Measurements from ENCODE around the gene ANKMY1.

ANKMY1 gene

GRCh38 chr2:240469740-240470139 lies 88.0 kb downstream of the ANKMY1 start:
- no peak for DNase-seq

GRCh38 chr2:240469239-240469636 lies 88.5 kb downstream of the ANKMY1 start:
- DNase-seq: no peak

GRCh38 chr2:240468303-240469238 lies 89.2 kb downstream of the ANKMY1 start:
- no peak for DNase-seq

- DNase-seq: no peak
These were observed 90.0 kb downstream of the ANKMY1 start for GRCh38 chr2:240467659-240468302.

GRCh38 chr2:240467149-240467642 lies 90.6 kb downstream of the ANKMY1 start:
- no peak for DNase-seq

DNA sequence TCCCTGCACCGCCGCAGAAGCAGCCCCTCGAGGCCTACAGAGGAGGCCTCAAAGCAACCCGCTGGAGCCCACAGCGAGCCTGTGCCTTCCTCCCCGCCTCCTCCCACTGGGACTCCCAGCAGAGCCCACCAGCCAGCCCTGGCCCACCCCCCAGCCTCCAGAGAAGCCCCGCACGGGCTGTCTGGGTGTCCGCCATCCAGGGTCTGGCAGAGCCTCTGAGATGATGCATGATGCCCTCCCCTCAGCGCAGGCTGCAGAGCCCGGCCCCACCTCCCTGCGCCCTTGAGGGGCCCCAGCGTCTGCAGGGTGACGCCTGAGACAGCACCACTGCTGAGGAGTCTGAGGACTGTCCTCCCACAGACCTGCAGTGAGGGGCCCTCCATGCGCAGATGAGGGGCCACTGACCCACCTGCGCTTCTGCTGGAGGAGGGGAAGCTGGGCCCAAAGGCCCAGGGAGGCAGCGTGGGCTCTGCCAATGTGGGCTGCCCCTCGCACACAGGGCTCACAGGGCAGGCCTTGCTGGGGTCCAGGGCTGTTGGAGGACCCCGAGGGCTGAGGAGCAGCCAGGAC lies 91.1 kb downstream of the ANKMY1 start:
- no peak for DNase-seq

GRCh38 chr2:240465765-240466578 lies 91.8 kb downstream of the ANKMY1 start:
- no peak for DNase-seq

- DNase-seq: no peak
These were observed 92.5 kb downstream of the ANKMY1 start for GRCh38 chr2:240465268-240465764.

- DNase-seq: no peak
These were observed 93.1 kb downstream of the ANKMY1 start for GRCh38 chr2:240464514-240465241.

DNA sequence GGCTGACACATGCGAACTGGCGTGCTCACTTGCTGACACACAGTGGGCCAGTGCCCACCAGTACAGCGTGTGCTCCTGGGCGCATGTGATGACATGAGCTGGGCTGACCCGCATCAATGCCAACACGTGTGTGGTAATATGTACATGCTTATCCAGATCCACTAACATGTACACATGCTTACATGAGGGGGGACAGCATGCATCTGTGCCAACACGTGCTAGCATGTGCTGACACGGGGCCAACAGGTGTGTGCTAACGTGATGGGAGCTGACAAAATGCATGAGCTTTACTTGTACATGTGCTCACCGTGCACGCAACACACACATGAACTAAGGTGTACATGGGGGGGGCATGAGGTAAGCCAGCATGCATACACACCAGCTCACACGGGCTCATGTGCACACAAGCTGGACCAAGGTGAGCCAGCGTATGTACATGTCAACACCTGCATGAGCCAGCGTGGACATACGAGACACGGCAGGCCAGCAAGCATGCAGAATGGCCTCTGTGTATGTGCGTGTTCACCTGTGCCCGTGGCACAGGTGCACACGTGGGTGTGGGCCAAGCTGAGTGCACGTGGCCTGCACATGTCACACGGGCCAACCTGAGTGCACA lies 93.8 kb downstream of the ANKMY1 start:
- DNase-seq: no peak

DNA sequence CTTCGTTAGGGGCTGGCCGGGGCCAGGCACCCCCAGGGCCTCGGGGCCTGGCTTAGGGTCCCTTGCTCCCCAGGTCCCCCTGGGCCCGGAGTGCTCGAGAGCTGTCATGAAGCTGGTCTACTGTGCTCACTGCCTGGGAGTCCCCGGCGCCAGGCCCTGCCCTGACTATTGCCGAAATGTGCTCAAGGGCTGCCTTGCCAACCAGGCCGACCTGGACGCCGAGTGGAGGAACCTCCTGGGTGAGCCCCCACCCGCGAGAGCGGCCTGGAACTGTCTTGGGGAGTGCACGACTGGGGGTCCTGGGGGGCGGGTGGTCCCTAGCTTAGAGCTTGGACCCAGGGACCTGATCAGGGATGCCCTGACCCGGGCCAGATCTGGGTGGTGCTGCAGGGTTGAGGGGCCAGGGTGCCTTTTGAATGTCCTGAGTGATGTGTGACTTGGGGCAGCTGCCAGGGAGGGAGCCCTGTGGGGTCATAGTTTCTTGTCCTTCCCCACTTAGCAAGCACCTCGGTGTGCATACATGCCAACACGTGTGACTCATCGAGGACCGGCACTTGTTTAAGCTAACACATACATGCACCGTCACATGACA lies 94.4 kb downstream of the ANKMY1 start:
- no peak for DNase-seq

GRCh38 chr2:240462707-240463273 lies 95.0 kb downstream of the ANKMY1 start:
- no peak for DNase-seq

DNA sequence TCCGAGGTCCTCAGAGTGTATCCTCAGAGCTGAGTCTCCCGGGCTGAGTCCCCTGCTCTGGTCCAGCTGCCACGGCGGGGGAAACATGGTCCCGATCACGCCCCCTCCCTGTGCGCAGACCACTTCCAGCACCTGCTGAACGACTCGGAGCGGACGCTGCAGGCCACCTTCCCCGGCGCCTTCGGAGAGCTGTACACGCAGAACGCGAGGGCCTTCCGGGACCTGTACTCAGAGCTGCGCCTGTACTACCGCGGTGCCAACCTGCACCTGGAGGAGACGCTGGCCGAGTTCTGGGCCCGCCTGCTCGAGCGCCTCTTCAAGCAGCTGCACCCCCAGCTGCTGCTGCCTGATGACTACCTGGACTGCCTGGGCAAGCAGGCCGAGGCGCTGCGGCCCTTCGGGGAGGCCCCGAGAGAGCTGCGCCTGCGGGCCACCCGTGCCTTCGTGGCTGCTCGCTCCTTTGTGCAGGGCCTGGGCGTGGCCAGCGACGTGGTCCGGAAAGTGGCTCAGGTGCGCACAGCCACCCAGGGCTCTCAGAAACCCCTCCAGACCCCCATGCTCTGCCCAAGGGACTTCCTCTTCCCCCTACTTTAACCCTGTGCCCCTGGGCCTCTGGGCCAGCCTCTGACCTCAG lies 95.6 kb downstream of the ANKMY1 start:
- no peak for DNase-seq

- no peak for DNase-seq
These were observed 96.2 kb downstream of the ANKMY1 start for GRCh38 chr2:240461471-240462072.

- no peak for DNase-seq
These were observed 96.9 kb downstream of the ANKMY1 start for GRCh38 chr2:240460781-240461431.

DNA sequence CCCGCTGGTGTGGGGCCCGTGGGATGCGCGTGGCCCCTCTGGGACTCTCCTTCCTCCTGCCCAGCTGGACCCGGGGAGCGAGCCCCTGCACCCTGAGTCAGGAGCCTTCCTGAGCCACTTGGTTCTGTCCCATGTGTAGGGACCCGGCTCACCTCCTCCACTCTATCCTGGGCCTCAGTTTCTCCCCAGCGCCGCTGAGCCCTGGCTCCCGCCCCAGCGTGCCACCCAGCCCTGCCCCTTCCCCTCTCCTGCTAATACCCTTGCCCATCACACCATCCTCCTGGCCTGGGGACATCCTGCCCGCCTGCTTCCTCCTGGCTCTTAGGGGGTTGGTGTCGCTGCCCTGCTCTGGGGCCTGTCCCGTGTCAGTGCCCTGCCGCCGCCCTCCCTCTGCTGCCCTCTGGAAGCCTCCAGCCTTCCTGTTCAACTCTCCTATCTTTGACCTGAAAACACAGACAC lies 97.5 kb downstream of the ANKMY1 start:
- no peak for DNase-seq

DNA sequence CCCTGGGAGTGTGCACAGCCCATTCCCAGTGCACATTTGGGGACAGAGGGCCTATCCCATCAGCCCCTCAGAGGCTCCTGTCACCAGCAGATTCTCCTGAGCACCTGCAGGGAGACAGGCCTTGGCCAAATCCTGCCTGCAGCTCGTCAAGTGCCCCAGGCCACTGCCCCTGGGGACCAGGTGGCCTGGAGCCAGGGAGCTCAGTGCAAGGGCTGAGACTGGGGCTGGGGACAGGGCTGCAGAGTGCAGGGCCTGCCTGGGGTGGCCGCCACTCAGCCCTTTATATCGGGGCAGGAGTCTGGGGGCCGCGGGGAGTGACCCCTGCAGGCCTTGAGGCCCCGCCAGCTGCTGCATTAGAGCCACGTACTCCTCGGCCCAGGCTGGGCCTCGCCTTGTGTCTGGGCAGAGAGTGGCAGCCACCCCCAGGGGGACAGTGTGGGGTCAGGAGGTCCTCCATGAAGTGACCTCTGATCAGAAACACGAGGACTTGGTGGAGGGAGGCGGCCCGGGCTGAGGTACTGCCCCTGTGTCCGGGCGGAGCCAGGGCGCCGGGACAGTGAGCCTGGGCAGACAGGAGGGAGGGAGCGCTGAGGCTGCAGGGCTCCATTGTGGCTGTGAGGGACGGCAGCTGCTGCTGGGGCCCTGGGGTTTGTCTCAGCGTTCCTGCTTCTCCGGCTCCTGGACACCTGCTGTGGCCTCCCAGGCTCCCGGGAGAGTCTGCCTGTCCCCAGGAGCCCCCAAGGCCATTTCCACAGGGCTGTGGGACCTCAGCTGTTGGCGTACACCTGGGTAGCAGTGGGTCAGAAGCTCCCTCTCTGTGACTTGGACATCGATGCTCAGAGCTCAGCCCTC lies 98.2 kb downstream of the ANKMY1 start:
- DNase-seq: no peak

- DNase-seq: no peak
These were observed 98.8 kb downstream of the ANKMY1 start for GRCh38 chr2:240458900-240459391.
